Gastrocnemius medialis (tissue), 4 donors: ENCODE data around the gene HBEGF.

ENCODE experiments used
- POLR2A ChIP-seq, 2 donors: fragments of 450-650 bp; IDR thresholded peaks; one replicate each; pipeline ENCODE4 v1.6.1; 2017; ENCODE audit warnings: antibody characterized with exemption in 2 of 2, mild to moderate bottlenecking in 2 of 2, moderate library complexity in 2 of 2
- TF ChIP-seq, protein P1 (sequence below), 5 experiments: fragments of 450-650 bp in 3 of 5; fragments of 200-600 bp in 2 of 5; sonication (generic) in 2 of 5; IDR thresholded peaks in 4 of 5; conservative IDR thresholded peaks in 1 of 5; 1 replicate in 4 of 5; 2 replicates in 1 of 5; pipeline ENCODE4 v1.5.1; 2016 to 2019; ENCODE audit warnings: antibody characterized with exemption in 5 of 5, mild to moderate bottlenecking in 3 of 5, moderate library complexity in 3 of 5

DNA sequence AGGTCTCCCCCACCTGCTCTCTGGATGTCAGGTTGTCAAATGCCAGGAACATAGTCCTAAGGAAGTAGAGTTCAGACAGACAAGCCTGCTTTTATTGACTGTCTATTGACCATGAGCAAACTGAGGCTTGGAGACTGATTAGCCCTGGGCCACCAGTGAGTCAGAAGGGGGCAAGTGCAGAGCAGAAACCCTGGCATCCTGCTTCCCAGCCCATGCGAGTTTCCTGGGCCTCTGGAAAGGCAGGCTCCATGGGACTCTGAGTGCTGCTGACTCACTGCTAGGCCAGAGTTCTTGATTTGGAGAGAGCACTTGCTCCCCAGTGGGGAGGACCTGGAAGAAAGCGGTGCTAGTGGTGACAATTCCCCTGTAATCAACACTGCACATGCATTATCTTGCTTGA, 2.8 kb upstream of the HBEGF start:
- TF ChIP-seq, protein P1, sequence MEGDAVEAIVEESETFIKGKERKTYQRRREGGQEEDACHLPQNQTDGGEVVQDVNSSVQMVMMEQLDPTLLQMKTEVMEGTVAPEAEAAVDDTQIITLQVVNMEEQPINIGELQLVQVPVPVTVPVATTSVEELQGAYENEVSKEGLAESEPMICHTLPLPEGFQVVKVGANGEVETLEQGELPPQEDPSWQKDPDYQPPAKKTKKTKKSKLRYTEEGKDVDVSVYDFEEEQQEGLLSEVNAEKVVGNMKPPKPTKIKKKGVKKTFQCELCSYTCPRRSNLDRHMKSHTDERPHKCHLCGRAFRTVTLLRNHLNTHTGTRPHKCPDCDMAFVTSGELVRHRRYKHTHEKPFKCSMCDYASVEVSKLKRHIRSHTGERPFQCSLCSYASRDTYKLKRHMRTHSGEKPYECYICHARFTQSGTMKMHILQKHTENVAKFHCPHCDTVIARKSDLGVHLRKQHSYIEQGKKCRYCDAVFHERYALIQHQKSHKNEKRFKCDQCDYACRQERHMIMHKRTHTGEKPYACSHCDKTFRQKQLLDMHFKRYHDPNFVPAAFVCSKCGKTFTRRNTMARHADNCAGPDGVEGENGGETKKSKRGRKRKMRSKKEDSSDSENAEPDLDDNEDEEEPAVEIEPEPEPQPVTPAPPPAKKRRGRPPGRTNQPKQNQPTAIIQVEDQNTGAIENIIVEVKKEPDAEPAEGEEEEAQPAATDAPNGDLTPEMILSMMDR (IDR thresholded peaks at IDR 0.05 in 4 of 5, conservative IDR thresholded peaks at IDR 0.05 in 1 of 5): no peak
- TF ChIP-seq POLR2A (IDR thresholded peaks at IDR 0.05): no peak
